ENCODE data around the gene RIOK3. TPM values are rescaled to one million over a fixed set of nuclear protein-coding genes. Genes with fewer than 3 reads are reported as not detected.

Gene RIOK3
- total RNA-seq, 1 experiment from 2014 or later: 19.4 TPM

GRCh38 chr18:23456835-23457234 is 3.7 kb downstream of the RIOK3 start:
- POLR2A ChIA-PET: interaction anchor here (0.7 kb wide), 1 partner anchor 439 kb away, joined by 3 read pairs; no protein-coding TSS in a partner anchor
- no peak overlapping the region for H3K27ac Mint-ChIP-seq
- peaks cover 18% of the 10 kb centered on the region for H3K4me1 Mint-ChIP-seq

More at GRCh38 chr18:23456835-23457234, 3.7 kb downstream of the RIOK3 start:
- DNase-seq (ENCODE audit: low spot score) (no peak), ATAC-seq (no peak)
- no peaks in the 10 kb centered on the region for H3K9me3 Mint-ChIP-seq
- H3K27me3 Mint-ChIP-seq (ENCODE audit: low read depth): no peaks in the 10 kb centered on the region
- H3K4me3 Mint-ChIP-seq: no peak overlapping the region
- H3K36me3 Mint-ChIP-seq: no peaks in the 10 kb centered on the region
- TF ChIP-seq ATF3 (CRISPR knock-in tag; conservative IDR thresholded peaks at IDR 0.05): no peak
- TF ChIP-seq ZNF317 (CRISPR knock-in tag; IDR thresholded peaks at IDR 0.05; ENCODE audit: borderline replicate concordance, low read depth): no peak
- TF ChIP-seq MAX (CRISPR knock-in tag; IDR thresholded peaks at IDR 0.05): no peak
- TF ChIP-seq RELA (CRISPR knock-in tag; IDR thresholded peaks at IDR 0.05; ENCODE audit: borderline replicate concordance): no peak
- TF ChIP-seq, protein P1, sequence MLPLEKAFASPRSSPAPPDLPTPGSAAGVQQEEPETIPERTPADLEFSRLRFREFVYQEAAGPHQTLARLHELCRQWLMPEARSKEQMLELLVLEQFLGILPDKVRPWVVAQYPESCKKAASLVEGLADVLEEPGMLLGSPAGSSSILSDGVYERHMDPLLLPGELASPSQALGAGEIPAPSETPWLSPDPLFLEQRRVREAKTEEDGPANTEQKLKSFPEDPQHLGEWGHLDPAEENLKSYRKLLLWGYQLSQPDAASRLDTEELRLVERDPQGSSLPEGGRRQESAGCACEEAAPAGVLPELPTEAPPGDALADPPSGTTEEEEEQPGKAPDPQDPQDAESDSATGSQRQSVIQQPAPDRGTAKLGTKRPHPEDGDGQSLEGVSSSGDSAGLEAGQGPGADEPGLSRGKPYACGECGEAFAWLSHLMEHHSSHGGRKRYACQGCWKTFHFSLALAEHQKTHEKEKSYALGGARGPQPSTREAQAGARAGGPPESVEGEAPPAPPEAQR (CRISPR knock-in tag; IDR thresholded peaks at IDR 0.05): no peak
- TF ChIP-seq PREB (CRISPR knock-in tag; IDR thresholded peaks at IDR 0.05; ENCODE audit: borderline replicate concordance): no peak
- TF ChIP-seq NR3C1 (CRISPR knock-in tag; conservative IDR thresholded peaks at IDR 0.05; ENCODE audit: low read depth): no peak
- no peak for TF ChIP-seq USF1 (CRISPR knock-in tag; IDR thresholded peaks at IDR 0.05)
- TF ChIP-seq IRF1 (CRISPR knock-in tag; IDR thresholded peaks at IDR 0.05): no peak
- TF ChIP-seq ZNF425 (CRISPR knock-in tag; conservative IDR thresholded peaks at IDR 0.05): no peak
- TF ChIP-seq, protein P2, sequence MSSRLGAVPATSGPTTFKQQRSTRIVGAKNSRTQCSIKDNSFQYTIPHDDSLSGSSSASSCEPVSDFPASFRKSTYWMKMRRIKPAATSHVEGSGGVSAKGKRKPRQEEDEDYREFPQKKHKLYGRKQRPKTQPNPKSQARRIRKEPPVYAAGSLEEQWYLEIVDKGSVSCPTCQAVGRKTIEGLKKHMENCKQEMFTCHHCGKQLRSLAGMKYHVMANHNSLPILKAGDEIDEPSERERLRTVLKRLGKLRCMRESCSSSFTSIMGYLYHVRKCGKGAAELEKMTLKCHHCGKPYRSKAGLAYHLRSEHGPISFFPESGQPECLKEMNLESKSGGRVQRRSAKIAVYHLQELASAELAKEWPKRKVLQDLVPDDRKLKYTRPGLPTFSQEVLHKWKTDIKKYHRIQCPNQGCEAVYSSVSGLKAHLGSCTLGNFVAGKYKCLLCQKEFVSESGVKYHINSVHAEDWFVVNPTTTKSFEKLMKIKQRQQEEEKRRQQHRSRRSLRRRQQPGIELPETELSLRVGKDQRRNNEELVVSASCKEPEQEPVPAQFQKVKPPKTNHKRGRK (CRISPR knock-in tag; IDR thresholded peaks at IDR 0.05; ENCODE audit: borderline replicate concordance): no peak
- no peak for TF ChIP-seq ETV6 (CRISPR knock-in tag; IDR thresholded peaks at IDR 0.05)
- CTCF ChIA-PET: no interaction called here
